Esophagus squamous epithelium (tissue), 4 donors: Measurements from ENCODE around the gene KCNK1.

Experiments
- CTCF ChIP-seq, 6 experiments: fragments of 450-650 bp in 4 of 6; fragments of 200-600 bp in 2 of 6; sonication (generic) in 2 of 6; IDR thresholded peaks; one replicate each; pipeline ENCODE4 v1.5.1; 2016 to 2019; ENCODE audit warnings: antibody characterized with exemption in 6 of 6, mild to moderate bottlenecking in 4 of 6, moderate library complexity in 4 of 6
- POLR2A ChIP-seq, 4 donors: fragments of 450-650 bp; IDR thresholded peaks; one replicate each; pipeline ENCODE4 v1.6.1; 2017; ENCODE audit warnings: antibody characterized with exemption in 4 of 4, mild to moderate bottlenecking in 4 of 4, moderate library complexity in 3 of 4

GRCh38 chr1:233600488-233600887 lies 13.4 kb upstream of the KCNK1 start:
- no peak for TF ChIP-seq CTCF (IDR thresholded peaks at IDR 0.05)
- TF ChIP-seq POLR2A (IDR thresholded peaks at IDR 0.05), result no peak
